ENCODE results near the gene IFNB1. TPM values are rescaled to one million over a fixed set of nuclear protein-coding genes. Genes with fewer than 3 reads are reported as not detected.

IFNB1 gene
- 0.07 TPM for polyA plus RNA-seq (2013)

GRCh38 chr9:21077781-21078180 is at the start of gene IFNB1:
Gene IFNB1 (minus strand): TSS chr9:21077942. CDS start chr9:21077869, 73 bp downstream.
- no peak within 1 kb of the TSS for H3K4me3 ChIP-seq (ENCODE audit: control insufficient read depth in 1 of 7, extremely low read depth in 1 of 7, insufficient read depth in 4 of 7, low read depth in 2 of 7, low read length in 6 of 7)
- 95% methylated on average over 3 of the region's 3 CpGs for WGBS (ENCODE audit: insufficient coverage)
- peaks cover 0 to 2% (median 0%) of the 10 kb centered on the region in 5 experiments for H3K9me3 ChIP-seq (ENCODE audit: control extremely low read depth in 1 of 5, control insufficient read depth in 4 of 5, insufficient read depth in 2 of 5, low read depth in 1 of 5, low read length in 4 of 5)
- ChIA-PET CTCF (interaction anchor here (1.8 to 5.5 kb wide), 2 partner anchors 8 to 33 kb away, joined by 7 to 35 read pairs; no protein-coding TSS in a partner anchor), POLR2A (no interaction called here)
- H3K4me1 ChIP-seq (ENCODE audit: control extremely low read depth in 1 of 4, control insufficient read depth in 4 of 4, insufficient read depth in 4 of 4, low read length in 3 of 4): peaks cover 12 to 22% (median 15%) of the 10 kb centered on the region in 4 experiments
- no peak for DNase-seq
- no peaks in the 10 kb centered on the region for H3K36me3 ChIP-seq (ENCODE audit: control insufficient read depth in 4 of 4, insufficient read depth in 4 of 4, low read length in 3 of 4)
- no peak within 1 kb of the TSS for H3K27ac ChIP-seq (ENCODE audit: insufficient read depth in 1 of 2, low read depth in 1 of 2, low read length in 2 of 2, poor library complexity in 1 of 2, severe bottlenecking in 2 of 2)
- no peaks in the 10 kb centered on the region for H3K27me3 ChIP-seq (replicated peaks in 2 of 5; ENCODE audit: control insufficient read depth in 4 of 5, insufficient read depth in 5 of 5, low read length in 4 of 5)

GRCh38 chr9:21121595-21122251 is 44.0 kb upstream of the IFNB1 start:
- H3K9me3 ChIP-seq (ENCODE audit: control extremely low read depth in 1 of 5, control insufficient read depth in 4 of 5, insufficient read depth in 2 of 5, low read depth in 1 of 5, low read length in 4 of 5): no peaks in the 10 kb centered on the region
- H3K27me3 ChIP-seq (replicated peaks in 2 of 5; ENCODE audit: control insufficient read depth in 4 of 5, insufficient read depth in 5 of 5, low read length in 4 of 5): no peaks in the 10 kb centered on the region
- POLR2A ChIA-PET: no interaction called here
- H3K36me3 ChIP-seq (ENCODE audit: control insufficient read depth in 4 of 4, insufficient read depth in 4 of 4, low read length in 3 of 4): no peaks in the 10 kb centered on the region
- no peak overlapping the region for H3K27ac ChIP-seq (ENCODE audit: insufficient read depth in 1 of 2, low read depth in 1 of 2, low read length in 2 of 2, poor library complexity in 1 of 2, severe bottlenecking in 2 of 2)
- CTCF ChIA-PET: interaction anchor here (1.3 kb wide), 1 partner anchor 491 kb away, joined by 3 read pairs; no protein-coding TSS in a partner anchor
- DNase-seq: no peak
- peaks cover 6 to 22% (median 19%) of the 10 kb centered on the region in 4 experiments for H3K4me1 ChIP-seq (ENCODE audit: control extremely low read depth in 1 of 4, control insufficient read depth in 4 of 4, insufficient read depth in 4 of 4, low read length in 3 of 4)
- WGBS (ENCODE audit: insufficient coverage): 100% methylated on average over 3 of the region's 4 CpGs
- H3K4me3 ChIP-seq (ENCODE audit: control insufficient read depth in 1 of 7, extremely low read depth in 1 of 7, insufficient read depth in 4 of 7, low read depth in 2 of 7, low read length in 6 of 7): no peak overlapping the region

- Histone ChIP-seq H3K4me1 (ENCODE audit: control extremely low read depth in 1 of 4, control insufficient read depth in 4 of 4, insufficient read depth in 4 of 4, low read length in 3 of 4) (peaks cover 6 to 22% (median 19%) of the 10 kb centered on the region in 4 experiments), H3K36me3 (ENCODE audit: control insufficient read depth in 4 of 4, insufficient read depth in 4 of 4, low read length in 3 of 4) (no peaks in the 10 kb centered on the region), H3K4me3 (ENCODE audit: control insufficient read depth in 1 of 7, extremely low read depth in 1 of 7, insufficient read depth in 4 of 7, low read depth in 2 of 7, low read length in 6 of 7) (no peak overlapping the region), H3K27ac (ENCODE audit: insufficient read depth in 1 of 2, low read depth in 1 of 2, low read length in 2 of 2, poor library complexity in 1 of 2, severe bottlenecking in 2 of 2) (no peak overlapping the region), H3K9me3 (ENCODE audit: control extremely low read depth in 1 of 5, control insufficient read depth in 4 of 5, insufficient read depth in 2 of 5, low read depth in 1 of 5, low read length in 4 of 5) (no peaks in the 10 kb centered on the region), H3K27me3 (replicated peaks in 2 of 5; ENCODE audit: control insufficient read depth in 4 of 5, insufficient read depth in 5 of 5, low read length in 4 of 5) (no peaks in the 10 kb centered on the region)
- peak in 1 of 3 donors; percentile 47 for DNase-seq
- POLR2A ChIA-PET: no interaction called here
- 90% methylated on average over 1 of the region's 2 CpGs for WGBS (ENCODE audit: insufficient coverage)
- CTCF ChIA-PET: interaction anchor here (1.3 kb wide), 1 partner anchor 490 kb away, joined by 3 read pairs; no protein-coding TSS in a partner anchor
Observed at GRCh38 chr9:21121079-21121478, 43.3 kb upstream of the IFNB1 start.

DNA sequence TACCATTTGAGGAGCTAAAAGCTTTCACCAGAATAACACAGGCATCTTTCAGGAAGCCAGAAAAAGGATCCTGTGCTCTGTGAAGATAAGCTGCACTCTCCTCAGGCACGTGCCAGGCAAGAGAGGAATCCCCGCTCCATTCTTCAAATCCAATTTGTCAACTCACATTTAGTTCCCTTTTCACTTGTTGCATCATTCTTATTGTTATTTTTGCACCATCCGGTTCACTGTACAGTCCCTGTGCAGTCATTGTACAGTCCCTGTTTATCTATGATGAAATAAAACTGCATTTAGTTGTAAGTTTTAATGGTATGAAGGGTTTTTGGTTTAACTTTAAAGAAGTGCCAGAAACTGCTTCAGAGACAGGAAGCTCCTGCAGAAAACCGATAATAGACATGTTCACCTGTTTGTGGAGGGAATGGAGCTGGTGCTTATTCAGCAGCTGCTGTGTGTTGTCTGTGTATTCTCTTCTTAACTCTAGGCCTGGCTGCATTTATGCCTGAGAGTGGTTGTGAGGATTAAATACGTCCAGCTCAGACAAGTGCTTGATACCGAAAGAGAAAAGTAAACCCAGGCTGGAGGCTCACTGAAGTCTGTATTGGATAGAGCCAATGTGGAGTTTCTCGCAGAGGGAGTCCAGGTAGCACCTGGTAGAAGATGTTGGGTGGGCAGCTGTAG is 41.5 kb upstream of the IFNB1 start:
- 22% methylated on average over 6 of the region's 7 CpGs for WGBS (ENCODE audit: insufficient coverage)
- POLR2A ChIA-PET: interaction anchor here (0.5 to 0.6 kb wide), 2 partner anchors 108 to 126 kb away, joined by 3 read pairs; no protein-coding TSS in a partner anchor
- Histone ChIP-seq H3K36me3 (ENCODE audit: control insufficient read depth in 4 of 4, insufficient read depth in 4 of 4, low read length in 3 of 4) (no peaks in the 10 kb centered on the region), H3K9me3 (ENCODE audit: control extremely low read depth in 1 of 5, control insufficient read depth in 4 of 5, insufficient read depth in 2 of 5, low read depth in 1 of 5, low read length in 4 of 5) (no peaks in the 10 kb centered on the region), H3K4me1 (ENCODE audit: control extremely low read depth in 1 of 4, control insufficient read depth in 4 of 4, insufficient read depth in 4 of 4, low read length in 3 of 4) (peaks cover 6 to 22% (median 19%) of the 10 kb centered on the region in 4 experiments), H3K27ac (ENCODE audit: insufficient read depth in 1 of 2, low read depth in 1 of 2, low read length in 2 of 2, poor library complexity in 1 of 2, severe bottlenecking in 2 of 2) (peak overlapping the region; percentile 51 to 75), H3K4me3 (ENCODE audit: control insufficient read depth in 1 of 7, extremely low read depth in 1 of 7, insufficient read depth in 4 of 7, low read depth in 2 of 7, low read length in 6 of 7) (peak overlapping the region in 3 of 7 experiments; percentile 16 to 46 (median 44)), H3K27me3 (replicated peaks in 2 of 5; ENCODE audit: control insufficient read depth in 4 of 5, insufficient read depth in 5 of 5, low read length in 4 of 5) (no peaks in the 10 kb centered on the region)
- DNase-seq: peak; percentile 79 to 98 (median 94)
- CTCF ChIA-PET: interaction anchor here (1.4 to 1.7 kb wide), 2 partner anchors 14 to 23 kb away, joined by 4 to 8 read pairs; no protein-coding TSS in a partner anchor

GRCh38 chr9:21114311-21114710 is 36.6 kb upstream of the IFNB1 start:
- no peak overlapping the region for H3K27ac ChIP-seq (ENCODE audit: insufficient read depth in 1 of 2, low read depth in 1 of 2, low read length in 2 of 2, poor library complexity in 1 of 2, severe bottlenecking in 2 of 2)
- no peak overlapping the region for H3K4me3 ChIP-seq (ENCODE audit: control insufficient read depth in 1 of 7, extremely low read depth in 1 of 7, insufficient read depth in 4 of 7, low read depth in 2 of 7, low read length in 6 of 7)
- DNase-seq: no peak
- no peaks in the 10 kb centered on the region for H3K27me3 ChIP-seq (replicated peaks in 2 of 5; ENCODE audit: control insufficient read depth in 4 of 5, insufficient read depth in 5 of 5, low read length in 4 of 5)
- POLR2A ChIA-PET: no interaction called here
- peaks cover 2 to 11% (median 10%) of the 10 kb centered on the region in 4 experiments for H3K4me1 ChIP-seq (ENCODE audit: control extremely low read depth in 1 of 4, control insufficient read depth in 4 of 4, insufficient read depth in 4 of 4, low read length in 3 of 4)
- H3K36me3 ChIP-seq (ENCODE audit: control insufficient read depth in 4 of 4, insufficient read depth in 4 of 4, low read length in 3 of 4): no peaks in the 10 kb centered on the region
- H3K9me3 ChIP-seq (ENCODE audit: control extremely low read depth in 1 of 5, control insufficient read depth in 4 of 5, insufficient read depth in 2 of 5, low read depth in 1 of 5, low read length in 4 of 5): no peaks in the 10 kb centered on the region
- CTCF ChIA-PET: interaction anchor here (6.0 kb wide), 2 partner anchors 37 to 230 kb away, joined by 35 to 70 read pairs; partner anchors contain the start of gene IFNB1
- no CpG with 5 or more reads among the region's 2 CpGs for WGBS (ENCODE audit: insufficient coverage)

- peak; percentile 83 to 89 (median 85) for DNase-seq
Observed at GRCh38 chr9:21110708-21111576, 33.2 kb upstream of the IFNB1 start.

More at GRCh38 chr9:21110708-21111576, 33.2 kb upstream of the IFNB1 start:
- peaks cover 0 to 2% (median 0%) of the 10 kb centered on the region in 4 experiments for H3K4me1 ChIP-seq (ENCODE audit: control extremely low read depth in 1 of 4, control insufficient read depth in 4 of 4, insufficient read depth in 4 of 4, low read length in 3 of 4)
- ChIA-PET POLR2A (interaction anchor here (0.7 to 0.9 kb wide), 2 partner anchors 14 to 141 kb away, joined by 3 read pairs; no protein-coding TSS in a partner anchor), CTCF (interaction anchor here (0.7 to 6.0 kb wide), 26 partner anchors 9 to 1184 kb away, joined by 3 to 70 read pairs (median 4); partner anchors contain the start of genes HACD4 and IFNB1)
- H3K27me3 ChIP-seq (replicated peaks in 2 of 5; ENCODE audit: control insufficient read depth in 4 of 5, insufficient read depth in 5 of 5, low read length in 4 of 5): no peaks in the 10 kb centered on the region
- no peak overlapping the region for H3K27ac ChIP-seq (ENCODE audit: insufficient read depth in 1 of 2, low read depth in 1 of 2, low read length in 2 of 2, poor library complexity in 1 of 2, severe bottlenecking in 2 of 2)
- WGBS (ENCODE audit: insufficient coverage): 0% methylated on average over 1 of the region's 4 CpGs
- H3K4me3 ChIP-seq (ENCODE audit: control insufficient read depth in 1 of 7, extremely low read depth in 1 of 7, insufficient read depth in 4 of 7, low read depth in 2 of 7, low read length in 6 of 7): no peak overlapping the region
- no peaks in the 10 kb centered on the region for H3K9me3 ChIP-seq (ENCODE audit: control extremely low read depth in 1 of 5, control insufficient read depth in 4 of 5, insufficient read depth in 2 of 5, low read depth in 1 of 5, low read length in 4 of 5)
- H3K36me3 ChIP-seq (ENCODE audit: control insufficient read depth in 4 of 4, insufficient read depth in 4 of 4, low read length in 3 of 4): no peaks in the 10 kb centered on the region

Data from common myeloid progenitor, CD34-positive (primary cell).